NB4 (cell line): Measurements from ENCODE around the gene KCNIP4.

Source experiments
- CTCF ChIP-seq: IDR thresholded peaks from one replicate; pipeline ENCODE4 v1.5.1; 2012; ENCODE audit warnings: low read depth, low read length
- POLR2A ChIP-seq: IDR thresholded peaks from 2 replicates; pipeline ENCODE4 v1.6.1; 2011; ENCODE audit warnings: mild to moderate bottlenecking; ENCODE audit not compliant: insufficient read length; ENCODE audit errors: extremely low read depth

GRCh38 chr4:20960291-20960690 is 988.3 kb downstream of the KCNIP4 start:
- TF ChIP-seq CTCF (no peak), POLR2A (no peak)
